Stimulated activated CD8-positive, alpha-beta memory T cell treated with anti-CD3 and anti-CD28 coated beads, Interleukin-15, amount 100 ng/mL, for 1 hour (primary cell): Measurements from ENCODE around the gene MICU1.
"Not testable (repeated sequence)": the region's sequence is repeated elsewhere in the genome, so short reads cannot be mapped to it uniquely, and the experiment has no call there.

ENCODE experiments used
- DNase-seq: peaks from one replicate; pipeline ENCODE4 v3.0.0-alpha.2; 2020; ENCODE audit warnings: low read depth

MICU1 gene

DNA sequence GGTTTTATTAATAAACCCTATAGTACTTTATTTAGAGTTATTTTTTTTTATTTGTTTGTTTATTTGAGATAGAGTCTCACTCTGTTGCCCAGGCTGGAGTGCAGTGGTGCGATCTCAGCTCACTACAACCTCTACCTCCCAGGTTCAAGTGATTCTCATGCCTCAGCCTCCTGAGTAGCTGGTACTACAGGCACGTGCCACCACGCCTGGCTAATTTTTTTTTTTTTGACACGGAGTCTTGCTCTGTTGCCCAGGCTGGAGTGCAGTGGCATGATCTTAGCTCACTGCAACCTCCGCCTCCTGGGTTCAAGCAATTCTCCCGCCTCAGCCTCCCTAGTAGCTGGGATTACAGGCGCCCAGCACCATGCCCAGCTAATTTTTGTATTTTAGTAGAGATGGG lies 279.8 kb downstream of the MICU1 start:
- DNase-seq = not testable (repeated sequence)

GRCh38 chr10:72344932-72345331 lies 280.9 kb downstream of the MICU1 start:
- no peak for DNase-seq

GRCh38 chr10:72342911-72343310 lies 283.0 kb downstream of the MICU1 start:
- no peak for DNase-seq

GRCh38 chr10:72340510-72341261 lies 285.2 kb downstream of the MICU1 start:
- DNase-seq = peak; percentile 63

DNA sequence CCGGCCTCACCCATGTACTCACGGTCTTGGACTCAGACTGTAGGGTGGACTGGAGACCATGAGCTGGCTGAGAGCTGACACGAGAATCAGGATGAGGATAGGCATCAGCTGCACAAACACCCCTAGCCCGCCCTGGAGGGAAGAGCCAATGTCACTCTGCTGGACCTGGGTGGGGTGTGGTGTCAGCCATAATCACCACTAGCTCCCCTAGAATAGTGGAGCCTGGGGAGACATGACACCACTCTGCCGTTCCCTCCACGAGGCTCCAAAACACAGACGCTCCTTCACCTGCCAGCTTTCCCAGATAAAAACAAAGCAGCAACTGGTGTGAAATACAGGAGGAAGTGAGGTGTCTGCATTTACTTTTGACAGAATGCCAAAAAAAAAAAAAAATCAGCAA lies 287.7 kb downstream of the MICU1 start:
- no peak for DNase-seq

- no peak for DNase-seq
Observed at GRCh38 chr10:72337722-72338121, 288.2 kb downstream of the MICU1 start.

GRCh38 chr10:72337039-72337629 lies 288.7 kb downstream of the MICU1 start:
- no peak for DNase-seq

DNA sequence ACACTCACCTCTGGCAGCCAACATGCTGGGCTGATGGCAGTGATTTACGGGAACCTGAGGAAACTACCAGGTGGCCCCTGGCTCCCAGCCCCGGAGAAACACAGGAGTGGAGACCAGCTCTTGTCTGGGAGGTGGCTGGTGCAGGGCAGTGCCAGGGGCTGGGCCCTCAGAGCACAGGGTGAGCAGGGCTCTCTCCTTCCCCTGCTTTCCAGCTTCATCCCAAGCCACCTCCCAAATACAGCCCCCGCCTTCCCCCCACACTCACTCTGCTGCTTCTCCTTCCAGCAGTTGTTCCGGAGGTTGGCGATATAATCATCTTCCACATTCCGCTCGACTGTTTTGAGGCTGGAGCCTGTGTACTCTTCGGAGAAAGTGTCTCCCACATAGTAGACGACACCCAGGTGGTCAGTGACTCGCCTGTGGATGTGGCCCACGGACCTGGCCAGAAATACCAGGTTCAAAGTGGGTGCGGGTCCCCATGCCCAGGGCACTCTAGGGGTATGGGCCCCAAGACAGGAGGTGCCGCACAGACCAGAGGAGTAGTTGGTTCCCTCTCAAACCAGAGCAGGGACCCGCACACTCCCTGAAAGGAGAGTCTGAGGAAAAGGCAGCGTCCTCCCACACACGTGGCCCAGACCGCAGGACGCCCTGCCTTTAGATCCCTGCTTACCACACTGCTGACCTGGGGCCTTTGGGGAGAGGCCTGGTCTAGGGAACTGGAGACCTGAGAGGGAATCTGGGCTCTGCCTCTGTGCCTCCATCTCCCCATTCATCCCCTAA lies 289.4 kb downstream of the MICU1 start:
- DNase-seq = no peak

DNA sequence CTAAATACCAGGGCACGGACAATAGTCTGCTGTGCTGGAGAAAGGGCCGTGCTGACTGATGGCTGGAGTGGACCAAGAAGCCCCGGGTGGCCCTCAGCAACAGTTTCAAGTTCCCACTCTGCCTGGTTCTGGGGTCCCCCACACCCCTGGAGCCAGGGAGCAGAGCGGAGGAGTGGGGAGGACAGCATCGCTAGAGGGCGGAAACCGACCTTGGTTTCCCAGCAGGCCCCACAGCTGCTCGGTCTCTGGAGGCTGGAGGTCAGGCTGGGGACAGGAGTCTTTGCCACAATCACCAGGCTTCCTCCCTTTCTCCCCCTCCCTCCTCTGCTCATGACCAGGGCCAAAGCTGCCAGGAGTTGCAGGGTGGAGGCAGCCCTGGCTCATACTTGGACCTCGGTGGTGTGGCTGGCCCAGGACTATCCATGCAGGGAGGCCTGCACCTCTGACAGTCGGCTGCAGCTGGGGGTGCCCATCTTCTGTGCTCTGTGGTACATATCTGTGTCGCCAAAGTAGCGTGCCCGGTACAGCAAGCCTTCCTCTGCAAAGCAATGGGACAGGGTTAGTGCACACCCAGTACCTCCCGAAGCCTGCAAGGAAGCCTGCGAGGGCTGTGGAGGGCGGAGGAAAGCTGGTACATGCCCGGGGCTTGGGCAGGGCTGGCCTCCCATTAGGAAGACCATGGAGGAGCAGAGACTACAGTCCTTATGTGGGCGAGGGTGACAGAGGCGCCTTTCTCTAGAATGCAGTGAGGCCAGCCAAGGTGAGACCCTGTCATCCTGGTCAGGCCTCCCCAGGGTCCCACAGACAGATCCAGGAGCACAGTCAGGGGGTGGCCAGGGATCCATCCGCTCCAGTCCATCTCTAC lies 290.3 kb downstream of the MICU1 start:
- DNase-seq = no peak

DNA sequence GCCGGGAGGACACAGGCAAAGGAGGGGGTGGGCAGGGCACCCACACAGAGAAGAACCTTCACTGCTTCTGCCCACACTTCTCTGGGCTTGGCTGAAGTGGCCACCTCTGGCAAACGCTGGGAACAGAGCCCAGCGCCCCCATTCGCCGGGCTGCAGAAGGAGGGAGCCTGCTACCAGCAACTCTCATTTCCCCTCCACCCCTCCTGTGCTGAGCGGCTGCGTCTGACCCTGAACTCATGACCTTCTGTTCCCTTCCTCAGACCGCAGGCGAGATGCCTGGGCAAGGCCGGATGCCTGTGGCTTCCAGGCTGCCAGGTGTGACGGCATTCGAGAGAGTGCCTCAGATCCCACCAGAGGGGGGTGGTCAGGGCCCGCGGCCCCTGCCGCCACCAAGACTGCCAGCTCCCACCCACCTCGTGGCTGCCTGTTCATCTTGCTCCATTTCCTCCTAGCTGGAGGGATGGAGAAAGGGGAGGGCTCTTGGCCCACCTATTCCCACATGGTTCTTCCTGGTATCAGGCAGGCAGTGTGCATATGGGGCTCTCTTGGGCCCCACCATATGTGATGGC lies 291.0 kb downstream of the MICU1 start:
- DNase-seq = peak; percentile 59

DNA sequence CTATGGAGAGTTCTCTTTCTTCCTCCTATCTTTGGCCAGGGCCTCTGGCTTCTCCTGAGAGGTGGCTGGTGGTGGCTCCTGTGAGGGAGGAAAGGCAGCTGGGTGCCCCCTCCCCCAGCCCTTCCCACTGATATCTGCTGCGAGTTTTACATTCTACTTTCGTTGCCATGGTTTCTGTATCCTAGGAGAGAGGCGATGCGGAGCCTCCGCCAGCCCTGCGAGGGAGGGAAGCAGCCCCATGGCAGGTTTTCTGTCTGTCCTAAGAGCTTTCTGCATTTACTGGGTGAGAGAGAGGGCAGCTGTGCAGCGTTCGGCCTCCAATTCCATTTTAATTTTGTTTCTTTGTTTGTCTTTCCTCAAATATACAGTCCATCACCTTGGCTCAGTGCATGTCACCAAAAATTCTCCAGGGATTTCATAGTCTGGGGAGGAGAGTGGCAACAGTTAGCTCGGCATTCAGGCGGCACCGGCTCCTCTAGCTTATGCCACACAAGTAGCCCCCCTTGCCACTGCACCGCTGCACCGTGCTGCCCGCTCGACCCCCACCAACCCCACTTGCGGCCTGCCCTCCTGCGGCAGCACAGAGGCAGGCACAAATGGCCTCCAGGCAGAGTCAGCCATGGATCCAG lies 291.6 kb downstream of the MICU1 start:
- no peak for DNase-seq

GRCh38 chr10:72333112-72334015 lies 292.5 kb downstream of the MICU1 start:
- DNase-seq = no peak

- DNase-seq = no peak
Observed at GRCh38 chr10:72332423-72333111, 293.3 kb downstream of the MICU1 start.

DNA sequence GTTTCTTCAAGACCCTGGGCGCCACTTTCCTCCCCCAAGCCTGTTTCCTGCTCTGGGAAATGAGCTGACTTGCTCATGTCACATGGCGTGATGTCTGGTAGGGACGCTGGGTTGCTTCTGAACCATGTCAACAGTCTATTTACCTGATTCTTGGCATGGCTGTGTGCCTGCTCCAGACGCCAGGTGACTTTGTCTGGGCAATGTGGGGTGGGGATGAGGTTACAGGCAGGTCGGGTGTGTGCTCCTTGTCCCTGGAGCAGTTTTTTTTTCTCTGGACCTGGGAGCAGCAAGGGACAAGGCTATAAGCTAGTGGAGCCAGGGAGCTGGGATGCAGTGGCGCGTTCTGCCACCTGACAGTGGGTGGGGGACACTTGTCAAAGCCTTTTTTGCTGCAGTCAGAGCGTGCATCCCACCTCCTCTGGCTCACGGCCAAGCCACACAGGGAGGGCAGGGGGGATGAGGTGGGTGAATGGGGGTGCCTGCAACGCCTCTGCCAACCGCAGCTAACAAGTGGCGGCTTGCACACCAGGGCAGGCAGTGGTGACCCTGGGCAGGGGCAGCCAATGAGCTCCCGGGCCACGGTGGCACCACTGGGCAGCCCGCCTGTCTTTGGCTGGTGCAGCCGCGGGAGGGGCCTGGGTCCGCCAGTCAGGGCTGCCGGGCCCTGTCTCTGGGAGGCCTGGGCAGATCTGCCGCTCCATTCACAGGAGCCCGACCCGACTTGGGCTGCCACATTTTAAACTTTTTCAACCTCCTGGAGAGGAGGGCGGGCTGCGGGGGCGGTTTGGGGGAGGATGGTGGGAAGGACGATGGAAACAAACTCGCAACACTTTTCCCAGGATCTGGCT lies 294.1 kb downstream of the MICU1 start:
- peak; percentile 60 for DNase-seq

DNA sequence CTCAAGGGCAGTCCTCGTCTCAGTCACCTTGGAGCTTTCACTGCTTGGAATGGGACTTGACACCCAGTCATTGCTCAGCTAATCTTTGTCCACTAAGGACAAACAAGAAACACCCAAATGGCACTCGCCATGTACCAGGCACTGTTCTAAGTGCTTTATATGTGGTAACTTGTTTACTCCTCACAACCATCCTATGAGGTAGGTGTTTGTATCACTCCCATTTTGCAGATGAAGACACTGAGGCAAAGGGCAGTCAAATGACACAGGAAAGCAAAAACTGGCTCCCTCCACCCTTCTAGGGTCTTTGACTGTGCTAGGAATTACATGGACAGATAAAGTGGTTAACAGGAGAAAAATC lies 295.8 kb downstream of the MICU1 start:
- no peak for DNase-seq

DNA sequence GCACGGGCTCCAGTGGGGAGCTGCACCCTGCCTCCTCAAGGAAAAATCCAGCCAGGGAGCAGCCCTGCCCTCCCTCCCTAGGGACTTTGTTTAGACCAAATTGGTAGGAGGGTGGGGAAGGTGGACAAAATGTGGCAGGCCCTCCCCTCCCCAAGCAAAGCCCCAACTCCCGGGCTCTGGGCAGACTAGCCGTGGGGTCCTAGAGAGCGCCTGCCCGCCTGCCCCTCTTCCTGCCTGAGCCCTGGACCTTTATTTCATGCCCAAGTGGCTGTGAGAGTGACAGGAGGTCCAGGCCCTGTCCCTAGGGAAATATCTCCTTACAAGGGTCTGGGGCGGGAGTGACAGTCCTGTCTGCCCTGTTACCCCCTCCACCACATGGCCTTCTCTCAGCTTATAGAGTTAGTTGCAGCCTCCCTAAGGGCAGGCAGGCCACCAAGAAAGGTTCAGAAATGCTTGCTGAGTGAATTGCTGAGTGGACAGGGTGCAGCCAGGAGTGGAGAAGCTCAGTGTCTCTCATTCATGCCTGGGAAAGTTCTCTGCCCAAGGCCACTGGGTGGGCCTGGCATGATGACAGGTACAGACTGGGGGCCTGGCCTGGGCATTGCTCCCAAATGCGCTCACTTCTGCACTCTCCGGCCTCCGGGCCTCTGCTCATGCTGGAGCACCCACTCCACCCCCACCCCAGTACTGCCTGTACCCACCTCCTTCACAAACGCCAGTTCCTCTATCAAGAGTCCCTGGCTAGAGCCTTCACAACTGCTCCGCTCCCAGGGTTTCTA lies 296.4 kb downstream of the MICU1 start:
- no peak for DNase-seq

DNA sequence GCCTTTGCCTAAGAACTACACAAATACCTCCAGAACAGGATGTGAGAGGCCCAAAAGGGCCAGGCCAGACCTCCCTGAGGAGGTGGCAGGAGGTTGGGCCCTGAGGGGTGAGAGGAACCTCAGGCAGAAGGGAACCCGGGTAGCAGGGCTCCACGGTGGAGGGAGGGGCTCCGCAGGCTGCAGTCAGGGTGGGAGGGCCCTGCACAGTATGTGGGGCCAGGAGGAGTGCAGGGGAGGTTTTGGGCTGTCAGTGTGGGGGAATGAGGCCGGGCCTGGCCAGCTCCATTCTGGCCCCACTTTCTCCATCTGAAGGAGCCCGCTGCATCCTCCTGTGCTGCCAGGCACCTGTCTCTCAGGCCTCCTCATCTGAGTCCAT lies 297.1 kb downstream of the MICU1 start:
- no peak for DNase-seq
